Measurements from ENCODE around the gene ATP6V0D1.

The ATP6V0D1 gene

DNA sequence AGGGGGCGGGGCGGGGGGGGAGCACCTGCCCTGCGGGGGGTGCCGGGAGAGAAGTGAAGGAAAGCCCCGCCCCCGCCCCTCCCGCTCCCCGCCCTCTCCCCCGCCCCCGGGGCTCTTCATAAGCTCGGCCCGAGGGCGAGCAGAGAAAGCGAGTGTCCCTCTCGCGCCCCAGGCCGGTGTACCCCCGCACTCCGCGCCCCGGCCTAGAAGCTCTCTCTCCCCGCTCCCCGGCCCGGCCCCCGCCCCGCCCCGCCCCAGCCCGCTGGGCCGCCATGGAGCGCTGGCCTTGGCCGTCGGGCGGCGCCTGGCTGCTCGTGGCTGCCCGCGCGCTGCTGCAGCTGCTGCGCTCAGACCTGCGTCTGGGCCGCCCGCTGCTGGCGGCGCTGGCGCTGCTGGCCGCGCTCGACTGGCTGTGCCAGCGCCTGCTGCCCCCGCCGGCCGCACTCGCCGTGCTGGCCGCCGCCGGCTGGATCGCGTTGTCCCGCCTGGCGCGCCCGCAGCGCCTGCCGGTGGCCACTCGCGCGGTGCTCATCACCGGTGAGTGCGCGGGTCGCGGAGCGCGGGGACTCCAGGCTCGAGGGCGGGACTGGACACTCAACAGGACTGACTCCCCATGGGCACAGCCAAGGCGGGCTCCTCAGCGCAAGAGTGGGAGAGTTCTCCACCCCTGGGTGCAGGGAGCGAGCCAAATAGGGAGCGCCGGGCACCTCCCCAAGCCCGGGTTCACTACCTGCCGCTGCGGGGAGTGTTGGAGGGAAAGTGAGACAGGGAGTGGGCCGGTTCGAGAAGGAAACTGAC, 49.8 kb downstream of the ATP6V0D1 start, which contains the start of gene HSD11B2:
Gene HSD11B2, plus strand, starts transcription at position 145 of the 798 bp plus-strand sequence. Its CDS starts 128 bp downstream, at position 273.
- CTCF ChIA-PET = interaction anchor here (0.9 to 3.4 kb wide), 8 partner anchors 10 to 171 kb away, joined by 3 to 11 read pairs (median 4); partner anchors contain the start of gene ZDHHC1
- TF ChIP-seq CTCF (IDR thresholded peaks at IDR 0.05; ENCODE audit: insufficient read depth, low read length, missing control alignments) = no peak
- no peak for DNase-seq (ENCODE audit: low read depth, low spot score)
- POLR2A ChIA-PET = no interaction called here
- H3K4me3 ChIP-seq (ENCODE audit: low read depth, low read length) = peak within 1 kb of the TSS; percentile 39

GRCh38 chr16:67430504-67430976, 50.4 kb downstream of the ATP6V0D1 start:
- CTCF ChIA-PET = interaction anchor here (0.9 to 3.4 kb wide), 5 partner anchors 13 to 170 kb away, joined by 3 to 11 read pairs (median 7); partner anchors contain the start of gene ZDHHC1
- POLR2A ChIA-PET = no interaction called here

GRCh38 chr16:67429799-67430503, 51.0 kb downstream of the ATP6V0D1 start:
- TF ChIP-seq CTCF (IDR thresholded peaks at IDR 0.05; ENCODE audit: insufficient read depth, low read length, missing control alignments) = no peak
- POLR2A ChIA-PET = no interaction called here
- peak overlapping the region; percentile 37 for H3K4me3 ChIP-seq (ENCODE audit: low read depth, low read length)
- CTCF ChIA-PET = interaction anchor here (2.1 to 9.7 kb wide), 9 partner anchors 9 to 170 kb away, joined by 7 to 154 read pairs (median 19); no protein-coding TSS in a partner anchor
- DNase-seq (ENCODE audit: low read depth, low spot score) = no peak

More at GRCh38 chr16:67430504-67430976, 50.4 kb downstream of the ATP6V0D1 start:
- peak overlapping the region; percentile 37 for H3K4me3 ChIP-seq (ENCODE audit: low read depth, low read length)
- TF ChIP-seq CTCF (IDR thresholded peaks at IDR 0.05; ENCODE audit: insufficient read depth, low read length, missing control alignments) = no peak
- DNase-seq (ENCODE audit: low read depth, low spot score) = no peak

DNA sequence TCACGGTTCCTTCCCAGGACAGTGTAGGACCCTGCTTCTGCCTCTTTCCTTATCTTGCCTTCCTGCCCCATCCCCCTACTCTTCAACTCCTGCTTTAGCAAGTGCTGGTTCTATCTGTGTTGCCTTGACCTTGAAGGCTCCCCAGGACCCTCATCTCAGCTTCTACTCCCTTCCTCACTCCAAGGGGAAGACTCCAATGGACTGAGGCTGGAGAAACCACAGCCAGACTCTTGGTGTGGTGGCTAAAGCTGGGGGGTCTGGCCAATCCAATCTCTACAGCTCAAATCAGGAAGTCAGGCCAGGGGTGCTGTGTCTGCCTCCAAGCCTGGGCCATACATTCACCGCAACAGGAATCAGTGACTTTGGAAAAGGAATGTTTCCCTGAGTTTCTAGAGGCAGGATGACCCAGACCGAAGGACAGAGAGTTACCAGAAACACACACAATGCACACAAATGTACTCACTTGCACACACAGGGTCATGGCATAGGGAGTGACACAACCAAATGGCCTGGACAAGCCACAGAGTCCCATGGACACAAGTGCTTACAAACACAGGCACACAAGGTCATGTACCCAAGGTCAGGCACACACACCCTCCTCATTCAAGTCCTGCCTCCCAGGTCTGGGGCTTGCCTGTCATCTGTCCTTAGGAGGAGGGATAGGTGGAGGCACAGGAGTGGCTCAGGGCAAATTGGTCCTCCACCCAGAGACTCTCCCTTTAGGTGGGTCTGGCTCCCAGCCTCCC, 51.7 kb downstream of the ATP6V0D1 start:
- H3K4me3 ChIP-seq (ENCODE audit: low read depth, low read length) = no peak overlapping the region
- POLR2A ChIA-PET = no interaction called here
- TF ChIP-seq CTCF (IDR thresholded peaks at IDR 0.05; ENCODE audit: insufficient read depth, low read length, missing control alignments) = no peak
- DNase-seq (ENCODE audit: low read depth, low spot score) = no peak
- CTCF ChIA-PET = interaction anchor here (0.7 to 9.7 kb wide), 18 partner anchors 10 to 169 kb away, joined by 3 to 154 read pairs (median 14); partner anchors contain the start of genes ATP6V0D1 and ZDHHC1

- TF ChIP-seq CTCF (IDR thresholded peaks at IDR 0.05; ENCODE audit: insufficient read depth, low read length, missing control alignments) = peak; percentile 92
- no peak overlapping the region for H3K4me3 ChIP-seq (ENCODE audit: low read depth, low read length)
- CTCF ChIA-PET = interaction anchor here (0.6 to 9.7 kb wide), 32 partner anchors 9 to 196 kb away, joined by 3 to 154 read pairs (median 6); partner anchors contain the start of genes ATP6V0D1, TPPP3 and ZDHHC1
- no peak for DNase-seq (ENCODE audit: low read depth, low spot score)
- POLR2A ChIA-PET = no interaction called here
Measured at GRCh38 chr16:67428146-67428731, 52.7 kb downstream of the ATP6V0D1 start.

Measured in AG04449 (cell line).